ENCODE results near the gene C12orf42. TPM values are rescaled to one million over a fixed set of nuclear protein-coding genes. Genes with fewer than 3 reads are reported as not detected.

C12orf42 gene
- total RNA-seq, 1 experiment from 2014 or later = not detected

GRCh38 chr12:103391103-103391502 is 104.7 kb downstream of the C12orf42 start:
- CTCF ChIA-PET = no interaction called here
- no peak overlapping the region for H3K27ac ChIP-seq (ENCODE audit: low read depth, low read length)
- ATAC-seq (no peak), DNase-seq (ENCODE audit: low read depth, low spot score) (no peak)
- intact Hi-C loops (cut with micrococcal nuclease) = no loop called here
- no peak overlapping the region for H3K4me2 ChIP-seq (ENCODE audit: low read length)
- RAD21 ChIA-PET (ENCODE audit: low non-redundant PET in 1 of 2, low total read pairs in 2 of 2, uncharacterized antibody in 2 of 2, unreplicated experiment in 2 of 2) = no interaction called here
- no peaks in the 10 kb centered on the region for H4K20me1 ChIP-seq (ENCODE audit: insufficient read depth)
- H3K9ac ChIP-seq (ENCODE audit: low read length) = no peak overlapping the region
- POLR2A ChIA-PET = no interaction called here
- TF ChIP-seq ZNF274 (IDR thresholded peaks at IDR 0.05; ENCODE audit: low read depth, low read length) = no peak
- TF ChIP-seq ZBTB33 (IDR thresholded peaks at IDR 0.05; ENCODE audit: extremely low read depth, insufficient replicate concordance, low read length) = no peak
- no peak for TF ChIP-seq POLR2A (IDR thresholded peaks at IDR 0.05; ENCODE audit: borderline replicate concordance, extremely low read depth, insufficient read depth, insufficient read length)
- no peak for TF ChIP-seq ELF1 (IDR thresholded peaks at IDR 0.05; ENCODE audit: borderline replicate concordance, low read depth)
- TF ChIP-seq ZFX (IDR thresholded peaks at IDR 0.05) = no peak
- no peak for TF ChIP-seq POLR2AphosphoS5 (IDR thresholded peaks at IDR 0.05; ENCODE audit: low read depth, low read length)
- TF ChIP-seq, protein P1, sequence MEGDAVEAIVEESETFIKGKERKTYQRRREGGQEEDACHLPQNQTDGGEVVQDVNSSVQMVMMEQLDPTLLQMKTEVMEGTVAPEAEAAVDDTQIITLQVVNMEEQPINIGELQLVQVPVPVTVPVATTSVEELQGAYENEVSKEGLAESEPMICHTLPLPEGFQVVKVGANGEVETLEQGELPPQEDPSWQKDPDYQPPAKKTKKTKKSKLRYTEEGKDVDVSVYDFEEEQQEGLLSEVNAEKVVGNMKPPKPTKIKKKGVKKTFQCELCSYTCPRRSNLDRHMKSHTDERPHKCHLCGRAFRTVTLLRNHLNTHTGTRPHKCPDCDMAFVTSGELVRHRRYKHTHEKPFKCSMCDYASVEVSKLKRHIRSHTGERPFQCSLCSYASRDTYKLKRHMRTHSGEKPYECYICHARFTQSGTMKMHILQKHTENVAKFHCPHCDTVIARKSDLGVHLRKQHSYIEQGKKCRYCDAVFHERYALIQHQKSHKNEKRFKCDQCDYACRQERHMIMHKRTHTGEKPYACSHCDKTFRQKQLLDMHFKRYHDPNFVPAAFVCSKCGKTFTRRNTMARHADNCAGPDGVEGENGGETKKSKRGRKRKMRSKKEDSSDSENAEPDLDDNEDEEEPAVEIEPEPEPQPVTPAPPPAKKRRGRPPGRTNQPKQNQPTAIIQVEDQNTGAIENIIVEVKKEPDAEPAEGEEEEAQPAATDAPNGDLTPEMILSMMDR (IDR thresholded peaks at IDR 0.05 in 2 of 3, conservative IDR thresholded peaks at IDR 0.05 in 1 of 3; ENCODE audit: borderline replicate concordance in 1 of 3, insufficient read depth in 1 of 3, low read depth in 2 of 3, low read length in 2 of 3) = no peak
- TF ChIP-seq JUND (IDR thresholded peaks at IDR 0.05) = no peak
- TF ChIP-seq MAX (IDR thresholded peaks at IDR 0.05) = no peak
- no peak for TF ChIP-seq SRF (IDR thresholded peaks at IDR 0.05; ENCODE audit: low read depth)
- TF ChIP-seq REST (IDR thresholded peaks at IDR 0.05; ENCODE audit: low read depth) = no peak
- H3K9me2 ChIP-seq (ENCODE audit: insufficient read depth) = no peaks in the 10 kb centered on the region
- H3K79me2 ChIP-seq (ENCODE audit: insufficient read depth, low read length) = no peaks in the 10 kb centered on the region
- no peaks in the 10 kb centered on the region for H3K4me1 ChIP-seq (ENCODE audit: control insufficient read depth in 1 of 2, insufficient read depth in 2 of 2, low read length in 2 of 2)
- H3K9me3 ChIP-seq (ENCODE audit: control insufficient read depth in 1 of 2, insufficient read depth in 1 of 2, low read depth in 1 of 2, low read length in 2 of 2) = no peaks in the 10 kb centered on the region
- no peak overlapping the region for H3K4me3 ChIP-seq (replicated peaks in 1 of 2; ENCODE audit: low read depth in 1 of 2, low read length in 2 of 2)
- no peak overlapping the region for H2AFZ ChIP-seq (ENCODE audit: low read depth, low read length, poor library complexity, severe bottlenecking)
- H3K36me3 ChIP-seq (ENCODE audit: control insufficient read depth in 1 of 2, insufficient read depth in 2 of 2, low read length in 2 of 2) = no peaks in the 10 kb centered on the region
- H3K27me3 ChIP-seq (ENCODE audit: insufficient read depth, low read length) = peaks cover 2% of the 10 kb centered on the region
- no TSS peak for BruUV-seq (replicated peaks)

Data from HCT116 (cell line).